Hematopoietic multipotent progenitor cell treated with erythropoietin and hydrocortisone succinate and interleukin-3 and kit ligand, for 8 days (in vitro differentiated cells): ENCODE results near the gene CAMTA1.

Source experiments
- DNase-seq: peaks from one replicate; pipeline ENCODE4 v3.0.0-alpha.2; 2015

The CAMTA1 gene

GRCh38 chr1:7250597-7251453 lies 465.6 kb downstream of the CAMTA1 start:
- no peak for DNase-seq

GRCh38 chr1:7251454-7251800 lies 466.2 kb downstream of the CAMTA1 start:
- no peak for DNase-seq

- DNase-seq = no peak
These were observed 467.3 kb downstream of the CAMTA1 start for GRCh38 chr1:7252411-7253117.

GRCh38 chr1:7253118-7253480 lies 467.8 kb downstream of the CAMTA1 start:
- no peak for DNase-seq

GRCh38 chr1:7253988-7254587 lies 468.8 kb downstream of the CAMTA1 start:
- DNase-seq = no peak

GRCh38 chr1:7255303-7256058 lies 470.2 kb downstream of the CAMTA1 start:
- no peak for DNase-seq

- DNase-seq = no peak
These were observed 471.3 kb downstream of the CAMTA1 start for GRCh38 chr1:7256526-7256925.

GRCh38 chr1:7257225-7257624 lies 472.0 kb downstream of the CAMTA1 start:
- DNase-seq = no peak

GRCh38 chr1:7258589-7259135 lies 473.4 kb downstream of the CAMTA1 start:
- DNase-seq = no peak

GRCh38 chr1:7259955-7260354 lies 474.7 kb downstream of the CAMTA1 start:
- no peak for DNase-seq

GRCh38 chr1:7261490-7261889 lies 476.2 kb downstream of the CAMTA1 start:
- no peak for DNase-seq

GRCh38 chr1:7262611-7263010 lies 477.4 kb downstream of the CAMTA1 start:
- DNase-seq = no peak

- DNase-seq = no peak
These were observed 478.0 kb downstream of the CAMTA1 start for GRCh38 chr1:7263021-7263960.

GRCh38 chr1:7264101-7264500 lies 478.8 kb downstream of the CAMTA1 start:
- DNase-seq = no peak

GRCh38 chr1:7265771-7266371 lies 480.6 kb downstream of the CAMTA1 start:
- no peak for DNase-seq

- no peak for DNase-seq
These were observed 481.3 kb downstream of the CAMTA1 start for GRCh38 chr1:7266561-7266960.

GRCh38 chr1:7267493-7267892 lies 482.2 kb downstream of the CAMTA1 start:
- DNase-seq = no peak

- no peak for DNase-seq
These were observed 483.7 kb downstream of the CAMTA1 start for GRCh38 chr1:7268983-7269382.

- DNase-seq = no peak
These were observed 484.3 kb downstream of the CAMTA1 start for GRCh38 chr1:7269525-7269924.

GRCh38 chr1:7274256-7274655 lies 489.0 kb downstream of the CAMTA1 start:
- no peak for DNase-seq

GRCh38 chr1:7278045-7278444 lies 492.8 kb downstream of the CAMTA1 start:
- DNase-seq = no peak
